ENCODE data around the gene RAB33A. TPM values are rescaled to one million over a fixed set of nuclear protein-coding genes. Genes with fewer than 3 reads are reported as not detected.

Gene RAB33A
- total and polyA plus RNA-seq, 9 of the 15 experiments (the other 6 are each of a cell fraction or from before 2014, with no cell fraction given), result 0.04 to 0.20 (median 0.06) TPM; not detected in 4

- TF ChIP-seq NR2C1 (IDR thresholded peaks at IDR 0.05), result no peak
- TF ChIP-seq NR2C1 (tag; IDR thresholded peaks at IDR 0.05), result 0 out of 2 replicates have a peak, but pooled peaks have one; percentile 25
- TF ChIP-seq SNIP1 (IDR thresholded peaks at IDR 0.05; ENCODE audit: low read depth), result no peak
- 0 out of 2 replicates have a peak, but pooled peaks have one; percentile 29 for TF ChIP-seq E2F3 (CRISPR knock-in tag; IDR thresholded peaks at IDR 0.05)
- TF ChIP-seq ZNF354B (CRISPR knock-in tag; IDR thresholded peaks at IDR 0.05), result no peak
- no peak for TF ChIP-seq PTTG1 (tag; IDR thresholded peaks at IDR 0.05; ENCODE audit: low read depth)
- TF ChIP-seq RFX7 (CRISPR knock-in tag; IDR thresholded peaks at IDR 0.05), result no peak
- TF ChIP-seq CREB3 (tag; conservative IDR thresholded peaks at IDR 0.05; ENCODE audit: low read depth), result no peak
- no peak for TF ChIP-seq PTBP1 (IDR thresholded peaks at IDR 0.05; ENCODE audit: low read depth, low read length)
- TF ChIP-seq ZNF609 (CRISPR knock-in tag; IDR thresholded peaks at IDR 0.05; ENCODE audit: borderline replicate concordance), result 0 out of 2 replicates have a peak, but pooled peaks have one; percentile 55
- peak; percentile 62 for TF ChIP-seq BHLHE40 (IDR thresholded peaks at IDR 0.05; ENCODE audit: low read length)
- peak in 1 of 2 experiments; percentile 33; a peak in 1 of 4 replicates for TF ChIP-seq MLLT1 (IDR thresholded peaks at IDR 0.05)
- no peak for TF ChIP-seq MLX (CRISPR knock-in tag; conservative IDR thresholded peaks at IDR 0.05)
- no peak for TF ChIP-seq CBX3 (IDR thresholded peaks at IDR 0.05; ENCODE audit: borderline replicate concordance in 1 of 2, low read length in 2 of 2)
- no peak for TF ChIP-seq GATAD2B (IDR thresholded peaks at IDR 0.05; ENCODE audit: borderline replicate concordance)
- TF ChIP-seq PYGO2 (tag; IDR thresholded peaks at IDR 0.05), result no peak
- TF ChIP-seq HDGF (IDR thresholded peaks at IDR 0.05), result no peak
- no peak for TF ChIP-seq ZFP1 (CRISPR knock-in tag; IDR thresholded peaks at IDR 0.05)
- TF ChIP-seq THRB (CRISPR knock-in tag; conservative IDR thresholded peaks at IDR 0.05), result no peak
- TF ChIP-seq PML (IDR thresholded peaks at IDR 0.05; ENCODE audit: low read length), result no peak
Observed at GRCh38 chrX:130165181-130165702, 6.5 kb upstream of the RAB33A start (continued).

Measured in K562 (cell line).